ENCODE data around the gene OAT.
A peak's percentile ranks its signal among the peaks of the same experiment; 100 is the strongest.
"Not testable (repeated sequence)": the region's sequence is repeated elsewhere in the genome, so short reads cannot be mapped to it uniquely, and the experiment has no call there.

OAT gene

GRCh38 chr10:124453960-124454610 lies 35.4 kb upstream of the OAT start:
- peaks cover 98% of the 10 kb centered on the region for H3K27me3 Mint-ChIP-seq
- no peak for DNase-seq

GRCh38 chr10:124451276-124451675 lies 32.6 kb upstream of the OAT start:
- peaks cover 100% of the 10 kb centered on the region for H3K27me3 Mint-ChIP-seq
- H3K4me1 Mint-ChIP-seq = peaks cover 20% of the 10 kb centered on the region
- CTCF ChIA-PET = no interaction called here
- H3K4me3 Mint-ChIP-seq = no peak overlapping the region
- no peaks in the 10 kb centered on the region for H3K9me3 Mint-ChIP-seq
- no peak for DNase-seq
- no peak overlapping the region for H3K27ac Mint-ChIP-seq
- H3K36me3 Mint-ChIP-seq = peaks cover 2% of the 10 kb centered on the region

More at GRCh38 chr10:124453960-124454610, 35.4 kb upstream of the OAT start:
- no peaks in the 10 kb centered on the region for H3K9me3 Mint-ChIP-seq
- H3K36me3 Mint-ChIP-seq = peaks cover 2% of the 10 kb centered on the region
- CTCF ChIA-PET = no interaction called here
- H3K4me3 Mint-ChIP-seq = no peak overlapping the region
- peaks cover 11% of the 10 kb centered on the region for H3K4me1 Mint-ChIP-seq
- no peak overlapping the region for H3K27ac Mint-ChIP-seq

DNA sequence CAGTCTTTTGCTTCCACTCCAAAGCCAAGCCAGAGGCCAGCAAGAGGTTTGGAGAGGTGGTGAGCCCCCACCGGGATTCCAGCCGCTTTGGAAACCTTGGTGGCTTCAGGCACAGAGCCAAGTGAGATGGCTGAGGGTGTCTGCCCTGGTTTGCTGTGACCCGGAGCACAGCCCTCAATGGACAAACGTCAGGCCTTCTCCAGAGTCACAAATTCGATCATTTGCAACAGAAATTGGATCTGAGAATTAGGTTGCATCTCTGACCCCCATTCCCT lies 32.0 kb upstream of the OAT start:
- Mint-ChIP-seq H3K27me3 (peaks cover 99% of the 10 kb centered on the region), H3K4me1 (peaks cover 20% of the 10 kb centered on the region), H3K4me3 (no peak overlapping the region), H3K27ac (no peak overlapping the region), H3K9me3 (no peaks in the 10 kb centered on the region), H3K36me3 (peaks cover 2% of the 10 kb centered on the region)
- DNase-seq = no peak
- CTCF ChIA-PET = no interaction called here

DNA sequence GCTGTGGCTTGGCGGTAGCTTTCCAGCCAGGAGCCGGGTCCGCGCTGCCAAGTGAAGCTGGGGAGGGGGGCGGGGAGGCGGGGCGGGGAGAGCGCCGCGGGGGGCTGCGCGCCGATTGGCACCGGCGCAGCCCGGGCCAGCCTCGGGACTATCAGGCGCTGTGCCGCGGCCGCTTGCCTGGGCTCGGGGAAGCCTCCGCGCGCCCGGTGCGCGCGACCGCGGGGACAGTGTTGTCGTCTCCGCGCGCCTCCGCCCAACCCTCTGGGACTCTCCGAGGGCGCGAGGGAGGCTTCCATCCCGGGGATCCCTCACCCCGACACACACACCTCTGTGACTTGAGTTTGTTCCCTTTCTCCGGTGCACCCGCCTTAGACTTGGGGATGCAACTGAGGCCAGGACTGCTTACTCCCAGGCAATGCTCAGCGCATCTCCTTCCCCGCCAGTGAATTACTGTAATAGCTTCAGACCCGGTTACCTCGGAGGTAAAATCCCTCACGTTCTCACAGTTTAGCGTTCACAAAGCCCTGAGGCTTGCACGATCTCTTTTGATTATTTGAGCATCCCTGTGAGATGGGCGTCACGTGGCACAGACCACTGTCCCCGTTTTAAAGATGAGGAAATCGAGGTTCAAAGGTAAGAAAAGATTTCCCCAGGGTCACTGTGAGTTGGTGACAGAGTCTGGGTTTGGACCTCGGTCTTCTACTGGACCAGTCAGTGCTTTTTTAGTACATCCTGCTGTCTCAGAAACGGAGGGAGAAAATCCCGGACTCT lies 31.5 kb upstream of the OAT start, which contains the start of gene NKX1-2:
Gene NKX1-2 (minus strand): TSS at position 24 of the 771 bp plus-strand sequence. CDS start 92 bp downstream, outside the sequence.
- CTCF ChIA-PET = no interaction called here
- Mint-ChIP-seq H3K36me3 (peaks cover 2% of the 10 kb centered on the region), H3K4me3 (peak within 1 kb of the TSS; percentile 21), H3K4me1 (peaks cover 20% of the 10 kb centered on the region), H3K27ac (no peak within 1 kb of the TSS), H3K27me3 (peaks cover 97% of the 10 kb centered on the region), H3K9me3 (no peaks in the 10 kb centered on the region)
- no peak for DNase-seq

DNA sequence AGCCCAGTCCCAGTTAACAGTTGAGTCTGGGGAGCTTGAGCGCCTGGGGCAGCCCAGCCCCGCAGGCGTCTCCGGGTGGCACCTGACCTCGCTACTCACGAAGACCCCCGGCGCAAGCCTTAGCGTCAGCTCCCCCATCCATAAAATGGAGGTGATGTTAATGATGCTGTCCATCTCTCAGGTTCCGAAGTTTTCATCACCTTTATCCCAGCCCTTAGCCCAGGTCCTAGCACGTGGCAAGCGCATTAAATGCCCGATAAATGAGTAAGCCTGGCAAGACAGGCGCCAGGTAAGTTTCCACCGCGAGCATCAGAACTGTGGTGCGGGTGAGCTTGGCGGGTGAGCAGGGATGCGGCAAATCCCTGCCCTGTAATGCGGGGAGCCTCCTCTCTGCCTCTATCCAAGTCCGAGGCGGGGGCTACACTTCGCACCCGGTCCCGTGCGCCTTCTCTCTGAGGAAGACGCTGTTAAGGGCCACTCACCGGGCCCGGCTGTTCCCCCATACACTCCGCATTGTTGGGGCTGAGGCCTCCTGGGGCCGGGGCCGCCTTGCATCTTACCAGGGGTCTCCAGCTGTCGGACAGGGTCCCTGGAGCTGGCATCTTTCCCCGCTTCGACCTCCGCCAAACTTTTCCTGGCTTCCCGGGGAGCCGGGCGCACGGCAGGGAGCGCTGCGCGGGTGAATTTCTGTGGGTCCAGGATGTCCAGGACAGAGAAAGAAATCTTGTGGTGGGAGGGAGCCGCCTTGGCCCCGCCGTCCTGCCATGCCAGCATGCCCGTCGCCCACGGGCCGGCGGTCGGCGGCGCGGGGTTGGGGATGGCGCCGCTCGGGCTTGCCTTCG lies 30.7 kb upstream of the OAT start:
- peaks cover 20% of the 10 kb centered on the region for H3K4me1 Mint-ChIP-seq
- H3K9me3 Mint-ChIP-seq = no peaks in the 10 kb centered on the region
- peaks cover 97% of the 10 kb centered on the region for H3K27me3 Mint-ChIP-seq
- no peak overlapping the region for H3K4me3 Mint-ChIP-seq
- H3K27ac Mint-ChIP-seq = no peak overlapping the region
- CTCF ChIA-PET = interaction anchor here (1.4 kb wide), 1 partner anchor 15 kb away, joined by 3 read pairs; no protein-coding TSS in a partner anchor
- H3K36me3 Mint-ChIP-seq = peaks cover 2% of the 10 kb centered on the region
- no peak for DNase-seq

- Mint-ChIP-seq H3K27ac (no peak overlapping the region), H3K27me3 (peaks cover 97% of the 10 kb centered on the region), H3K4me3 (no peak overlapping the region), H3K4me1 (peaks cover 20% of the 10 kb centered on the region), H3K9me3 (no peaks in the 10 kb centered on the region), H3K36me3 (peaks cover 2% of the 10 kb centered on the region)
- no peak for DNase-seq
- CTCF ChIA-PET = interaction anchor here (1.4 kb wide), 1 partner anchor 16 kb away, joined by 3 read pairs; no protein-coding TSS in a partner anchor
These were observed 30.0 kb upstream of the OAT start for GRCh38 chr10:124448696-124449169.

GRCh38 chr10:124447751-124448466 lies 29.2 kb upstream of the OAT start:
- Mint-ChIP-seq H3K9me3 (no peaks in the 10 kb centered on the region), H3K27me3 (peaks cover 92% of the 10 kb centered on the region), H3K4me1 (peaks cover 20% of the 10 kb centered on the region), H3K36me3 (peaks cover 2% of the 10 kb centered on the region), H3K4me3 (peak overlapping the region; percentile 4), H3K27ac (no peak overlapping the region)
- DNase-seq = no peak
- CTCF ChIA-PET = interaction anchor here (1.4 kb wide), 1 partner anchor 17 kb away, joined by 3 read pairs; no protein-coding TSS in a partner anchor

DNA sequence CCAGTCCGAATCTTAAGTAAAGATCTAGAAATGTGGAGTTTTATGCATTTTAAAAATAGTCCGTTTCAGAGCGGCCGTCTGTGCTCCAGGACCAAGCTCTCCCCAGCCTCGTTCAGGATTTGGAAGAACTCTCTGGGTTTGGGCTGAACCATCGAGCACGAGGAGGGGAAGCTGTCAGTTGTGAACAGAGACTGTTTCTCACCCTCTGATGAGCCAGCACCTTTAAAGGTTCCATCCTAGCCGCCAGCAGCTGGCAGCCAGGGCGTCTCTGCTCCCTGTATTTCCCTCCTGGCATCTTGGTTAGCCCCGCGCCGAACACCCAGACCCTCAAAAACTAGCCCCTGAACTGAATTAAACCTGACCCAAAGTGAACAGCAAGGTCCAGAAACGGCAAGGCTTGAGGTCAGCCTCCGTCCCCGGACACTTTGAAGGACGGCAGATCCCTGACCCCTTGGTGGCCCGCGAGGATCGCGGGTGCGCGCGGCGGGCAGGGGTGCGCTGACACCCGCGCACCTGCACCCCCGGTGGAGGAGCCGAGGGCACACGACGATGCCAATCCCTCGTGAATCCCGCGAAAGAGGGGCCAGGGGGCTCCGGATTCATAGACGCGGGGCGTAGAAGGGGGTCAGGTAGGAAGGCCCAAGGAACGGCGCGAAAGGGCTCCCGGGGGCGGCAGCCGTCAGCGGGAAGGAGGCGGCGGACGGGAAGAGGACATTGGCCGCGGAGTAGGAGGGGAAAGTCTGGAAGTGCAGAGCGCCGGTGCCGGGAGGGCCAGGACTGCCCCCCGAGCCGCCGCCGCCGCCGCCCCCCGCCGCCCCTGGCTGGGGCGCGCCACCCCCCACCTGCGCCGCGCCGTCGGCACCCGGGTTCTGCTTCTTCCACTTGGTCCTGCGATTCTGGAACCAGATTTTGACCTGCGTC lies 28.4 kb upstream of the OAT start:
- peak overlapping the region; percentile 28 for H3K27ac Mint-ChIP-seq
- CTCF ChIA-PET = no interaction called here
- H3K36me3 Mint-ChIP-seq = peaks cover 2% of the 10 kb centered on the region
- peaks cover 84% of the 10 kb centered on the region for H3K27me3 Mint-ChIP-seq
- peaks cover 20% of the 10 kb centered on the region for H3K4me1 Mint-ChIP-seq
- DNase-seq = no peak
- no peaks in the 10 kb centered on the region for H3K9me3 Mint-ChIP-seq
- H3K4me3 Mint-ChIP-seq = no peak overlapping the region

- DNase-seq, H3K27ac Mint-ChIP-seq, H3K4me1 Mint-ChIP-seq, CTCF ChIA-PET, H3K4me3 Mint-ChIP-seq, H3K9me3 Mint-ChIP-seq, H3K36me3 Mint-ChIP-seq: not testable (repeated sequence)
- H3K27me3 Mint-ChIP-seq = peaks cover 34% of the 10 kb centered on the region
These were observed 23.0 kb upstream of the OAT start for GRCh38 chr10:124441694-124442093.

- Mint-ChIP-seq H3K36me3 (no peaks in the 10 kb centered on the region), H3K4me3 (no peak overlapping the region), H3K4me1 (no peaks in the 10 kb centered on the region), H3K27ac (no peak overlapping the region), H3K27me3 (peaks cover 3% of the 10 kb centered on the region), H3K9me3 (no peaks in the 10 kb centered on the region)
- CTCF ChIA-PET = no interaction called here
- no peak for DNase-seq
These were observed 17.5 kb upstream of the OAT start for GRCh38 chr10:124436191-124436638.

GRCh38 chr10:124435683-124436082 lies 17.0 kb upstream of the OAT start:
- H3K36me3 Mint-ChIP-seq, H3K27ac Mint-ChIP-seq, H3K9me3 Mint-ChIP-seq, H3K4me3 Mint-ChIP-seq, CTCF ChIA-PET, H3K27me3 Mint-ChIP-seq, DNase-seq, H3K4me1 Mint-ChIP-seq: not testable (repeated sequence)

DNA sequence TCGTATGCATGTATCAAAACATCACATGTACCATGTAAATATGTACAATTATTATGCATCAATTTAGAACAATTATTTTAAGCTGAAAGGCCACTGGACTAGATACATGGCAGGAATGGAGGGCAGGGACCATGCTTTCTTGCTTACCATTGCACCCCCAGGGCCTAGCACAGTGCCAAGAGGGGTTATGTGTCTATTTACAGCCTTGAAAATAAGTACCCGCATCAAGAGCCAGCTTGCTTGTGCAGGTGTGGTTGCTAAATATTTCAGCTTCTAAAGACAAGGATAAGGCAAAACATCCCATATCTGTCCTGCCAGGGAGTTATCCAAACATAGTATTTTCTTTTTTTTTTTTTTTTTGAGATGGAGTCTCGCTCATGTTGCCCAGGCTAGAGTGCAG lies 14.7 kb upstream of the OAT start:
- Mint-ChIP-seq H3K27me3 (peaks cover 18% of the 10 kb centered on the region), H3K27ac (no peak overlapping the region), H3K4me3 (no peak overlapping the region), H3K36me3 (no peaks in the 10 kb centered on the region), H3K9me3 (no peaks in the 10 kb centered on the region), H3K4me1 (no peaks in the 10 kb centered on the region)
- CTCF ChIA-PET = no interaction called here
- DNase-seq = no peak

DNA sequence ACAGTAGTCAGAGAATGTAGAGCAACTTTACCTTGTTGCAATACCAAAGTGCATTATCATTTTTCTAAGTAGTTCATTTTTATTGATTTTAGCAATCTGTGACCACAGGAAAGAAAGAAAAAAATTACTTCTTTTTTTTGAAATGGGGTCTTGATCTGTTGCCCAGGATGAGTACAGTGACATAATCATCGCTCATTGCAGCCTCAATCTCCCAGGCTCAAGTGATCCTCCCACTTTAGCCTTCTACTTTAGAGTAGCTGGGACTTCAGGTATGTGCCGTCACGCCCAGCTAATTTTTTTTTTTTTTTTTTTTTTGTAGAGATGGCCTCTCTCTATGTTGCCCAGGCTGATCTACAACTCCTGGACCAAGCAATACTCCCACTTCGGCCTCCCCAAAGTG lies 11.4 kb upstream of the OAT start:
- Mint-ChIP-seq H3K9me3 (no peaks in the 10 kb centered on the region), H3K27ac (no peak overlapping the region), H3K36me3 (no peaks in the 10 kb centered on the region), H3K27me3 (peaks cover 37% of the 10 kb centered on the region), H3K4me3 (no peak overlapping the region), H3K4me1 (no peaks in the 10 kb centered on the region)
- CTCF ChIA-PET = no interaction called here
- no peak for DNase-seq
